Fibroblast of lung (primary cell): ENCODE results near the gene VEPH1. TPM values are rescaled to one million over a fixed set of nuclear protein-coding genes. Genes with fewer than 3 reads are reported as not detected.

Source experiments
- DNase-seq, 2 donors: peaks; one replicate each; pipeline versions ENCODE4 v3.0.0 to v3.0.0-alpha.2; 2010; ENCODE audit warnings: low read depth in 2 of 2
- H2AFZ ChIP-seq: 2 replicates; pipeline ENCODE4 v1.5.1; 2012; ENCODE audit warnings: low read length, control low read depth, inconsistent platforms
- H3K27ac ChIP-seq: 2 replicates; pipeline ENCODE4 v1.5.1; 2011; ENCODE audit warnings: low read length, control low read depth; ENCODE audit not compliant: insufficient read depth
- H3K27me3 ChIP-seq: 2 replicates; pipeline ENCODE4 v1.5.1; 2011; ENCODE audit warnings: mild to moderate bottlenecking, low read length; ENCODE audit not compliant: control insufficient read depth, insufficient read depth
- H3K36me3 ChIP-seq: 2 replicates; pipeline ENCODE4 v1.5.1; 2011; ENCODE audit warnings: low read length; ENCODE audit not compliant: control insufficient read depth, insufficient read depth
- H3K4me1 ChIP-seq: 2 replicates; pipeline ENCODE4 v1.5.1; 2011; ENCODE audit warnings: low read length; ENCODE audit not compliant: control insufficient read depth, insufficient read depth; ENCODE audit errors: extremely low read depth
- H3K4me2 ChIP-seq: 2 replicates; pipeline ENCODE4 v1.5.1; 2011; ENCODE audit warnings: low read length, control low read depth; ENCODE audit not compliant: insufficient read depth; ENCODE audit errors: extremely low read depth
- H3K4me3 ChIP-seq, 4 experiments: fragments of 200-600 bp in 1 of 4; sonication (generic) in 1 of 4; replicated peaks in 1 of 4; 2 replicates each; pipeline ENCODE4 v1.5.1; 2011 to 2016; ENCODE audit warnings: low read length in 4 of 4, low read depth in 3 of 4, mild to moderate bottlenecking in 3 of 4, control low read depth in 2 of 4, inconsistent platforms in 1 of 4, mixed read lengths in 1 of 4; ENCODE audit not compliant: insufficient read depth in 1 of 4; ENCODE audit errors: control extremely low read depth in 1 of 4
- H3K79me2 ChIP-seq: 2 replicates; pipeline ENCODE4 v1.5.1; 2012; ENCODE audit warnings: mild to moderate bottlenecking, low read length, inconsistent platforms; ENCODE audit not compliant: control insufficient read depth, insufficient read depth
- H3K9ac ChIP-seq: 2 replicates; pipeline ENCODE4 v1.5.1; 2011; ENCODE audit warnings: mild to moderate bottlenecking, low read length, control low read depth; ENCODE audit not compliant: insufficient read depth
- H3K9me3 ChIP-seq: 2 replicates; pipeline ENCODE4 v1.5.1; 2012; ENCODE audit warnings: low read depth, low read length; ENCODE audit not compliant: control insufficient read depth, insufficient read depth
- H4K20me1 ChIP-seq: 2 replicates; pipeline ENCODE4 v1.5.1; 2011; ENCODE audit warnings: low read length; ENCODE audit not compliant: control insufficient read depth, insufficient read depth; ENCODE audit errors: extremely low read depth
- EZH2 ChIP-seq: IDR thresholded peaks from 2 replicates; pipeline ENCODE4 v1.5.1; 2012; ENCODE audit warnings: low read length, control low read depth, mild to moderate bottlenecking; ENCODE audit errors: missing control alignments
- polyA plus RNA-seq, 2 donors: library from polyadenylated mRNA; depleted of rRNA in 1 of 2; stranded (reverse) in 1 of 2; unstranded in 1 of 2; fragments of >200 nt; gene quantifications; 2 replicates each; pipeline ENCODE4 v1.2.1, GENCODE V29; 2011 to 2012; ENCODE audit warnings: missing spikeins in 1 of 2
- total RNA-seq: library from RNA; depleted of rRNA; stranded (reverse); fragments of >200 nt; gene quantifications from 2 replicates; pipeline ENCODE4 v1.2.1, GENCODE V29; 2014
- TF ChIP-seq, protein P1 (sequence below), 2 donors: IDR thresholded peaks in 1 of 2; conservative IDR thresholded peaks in 1 of 2; 1 replicate in 1 of 2; 2 replicates in 1 of 2; pipeline ENCODE4 v1.5.1; 2011 to 2012; ENCODE audit warnings: low read length in 2 of 2, control low read depth in 1 of 2, inconsistent platforms in 1 of 2, low read depth in 1 of 2, mild to moderate bottlenecking in 1 of 2

VEPH1 gene
- total and polyA plus RNA-seq, 2 donors (not counting 1 experiment from before 2014, with no cell fraction given): 13.1 to 34.7 TPM

- Histone ChIP-seq H3K36me3 (no peaks in the 10 kb centered on the region), H3K27ac (no peak overlapping the region)
- DNase-seq: no peak
These were observed 13.7 kb upstream of the VEPH1 start for GRCh38 chr3:157516928-157517327.

DNA sequence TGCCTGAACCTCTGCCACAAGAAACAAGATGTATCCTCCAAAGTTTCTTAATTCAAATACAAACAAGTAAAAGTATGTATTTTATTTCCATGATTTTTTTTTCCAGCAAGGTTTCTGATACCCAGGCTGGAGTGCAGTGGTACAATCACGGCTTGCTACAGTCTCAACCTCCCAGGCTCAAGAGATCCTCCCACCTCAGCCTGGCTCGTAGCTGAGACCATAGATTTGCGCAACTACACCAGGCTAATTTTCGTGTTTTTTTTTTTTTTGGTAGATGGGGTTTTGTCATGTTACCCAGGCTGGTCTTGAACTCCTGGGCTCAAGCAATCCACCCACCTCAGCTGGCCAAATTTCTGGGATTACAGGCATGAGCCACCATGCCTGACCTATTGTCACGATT is 12.2 kb upstream of the VEPH1 start:
- no peaks in the 10 kb centered on the region for H4K20me1 ChIP-seq
- no peak overlapping the region for H2AFZ ChIP-seq
- TF ChIP-seq, protein P1, sequence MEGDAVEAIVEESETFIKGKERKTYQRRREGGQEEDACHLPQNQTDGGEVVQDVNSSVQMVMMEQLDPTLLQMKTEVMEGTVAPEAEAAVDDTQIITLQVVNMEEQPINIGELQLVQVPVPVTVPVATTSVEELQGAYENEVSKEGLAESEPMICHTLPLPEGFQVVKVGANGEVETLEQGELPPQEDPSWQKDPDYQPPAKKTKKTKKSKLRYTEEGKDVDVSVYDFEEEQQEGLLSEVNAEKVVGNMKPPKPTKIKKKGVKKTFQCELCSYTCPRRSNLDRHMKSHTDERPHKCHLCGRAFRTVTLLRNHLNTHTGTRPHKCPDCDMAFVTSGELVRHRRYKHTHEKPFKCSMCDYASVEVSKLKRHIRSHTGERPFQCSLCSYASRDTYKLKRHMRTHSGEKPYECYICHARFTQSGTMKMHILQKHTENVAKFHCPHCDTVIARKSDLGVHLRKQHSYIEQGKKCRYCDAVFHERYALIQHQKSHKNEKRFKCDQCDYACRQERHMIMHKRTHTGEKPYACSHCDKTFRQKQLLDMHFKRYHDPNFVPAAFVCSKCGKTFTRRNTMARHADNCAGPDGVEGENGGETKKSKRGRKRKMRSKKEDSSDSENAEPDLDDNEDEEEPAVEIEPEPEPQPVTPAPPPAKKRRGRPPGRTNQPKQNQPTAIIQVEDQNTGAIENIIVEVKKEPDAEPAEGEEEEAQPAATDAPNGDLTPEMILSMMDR (conservative IDR thresholded peaks at IDR 0.05 in 1 of 2, IDR thresholded peaks at IDR 0.05 in 1 of 2; ENCODE audit: low read depth in 1 of 2, low read length in 2 of 2): no peak
- TF ChIP-seq EZH2: no peak
- H3K79me2 ChIP-seq: no peaks in the 10 kb centered on the region
- no peak overlapping the region for H3K4me2 ChIP-seq
- H3K4me3 ChIP-seq: no peak overlapping the region
- no peaks in the 10 kb centered on the region for H3K27me3 ChIP-seq
- no peaks in the 10 kb centered on the region for H3K36me3 ChIP-seq
- no peaks in the 10 kb centered on the region for H3K4me1 ChIP-seq
- no peak overlapping the region for H3K9ac ChIP-seq
- no peak for DNase-seq
- H3K27ac ChIP-seq: no peak overlapping the region
- no peaks in the 10 kb centered on the region for H3K9me3 ChIP-seq

More at GRCh38 chr3:157516928-157517327, 13.7 kb upstream of the VEPH1 start:
- Histone ChIP-seq H3K27me3 (no peaks in the 10 kb centered on the region), H3K79me2 (no peaks in the 10 kb centered on the region), H4K20me1 (no peaks in the 10 kb centered on the region), H3K9me3 (no peaks in the 10 kb centered on the region), H3K4me2 (no peak overlapping the region), H2AFZ (no peak overlapping the region), H3K9ac (no peak overlapping the region), H3K4me1 (no peaks in the 10 kb centered on the region), H3K4me3 (no peak overlapping the region)
- TF ChIP-seq, protein P1 (conservative IDR thresholded peaks at IDR 0.05 in 1 of 2, IDR thresholded peaks at IDR 0.05 in 1 of 2; ENCODE audit: low read depth in 1 of 2, low read length in 2 of 2): no peak

DNA sequence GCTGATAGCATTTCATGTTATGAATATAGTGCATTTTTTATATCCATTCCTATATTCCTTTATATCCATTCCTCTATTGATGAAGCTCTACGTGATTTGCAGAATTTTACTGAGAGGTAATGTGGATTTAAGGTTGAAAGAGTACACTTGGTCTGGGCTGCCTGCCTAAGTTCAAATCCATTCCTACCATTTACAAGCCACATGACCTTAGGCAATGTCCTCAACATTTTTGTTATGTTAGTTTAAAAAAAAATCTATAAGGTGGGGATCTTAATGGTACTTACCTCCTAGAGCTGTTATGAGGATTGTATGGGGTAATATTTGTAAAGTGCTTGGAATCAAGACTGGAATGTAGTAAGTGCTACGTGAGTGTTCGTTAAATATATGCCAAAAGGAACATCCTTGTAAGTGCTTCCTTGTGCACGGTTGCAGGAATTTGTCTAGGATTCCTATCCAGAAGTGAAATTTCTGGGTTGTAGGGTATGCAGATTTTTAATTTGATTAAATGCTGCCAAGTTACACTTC is 11.2 kb upstream of the VEPH1 start:
- no peak overlapping the region for H3K9ac ChIP-seq
- no peak overlapping the region for H3K27ac ChIP-seq
- H3K9me3 ChIP-seq: no peaks in the 10 kb centered on the region
- H2AFZ ChIP-seq: no peak overlapping the region
- no peaks in the 10 kb centered on the region for H3K79me2 ChIP-seq
- no peak overlapping the region for H3K4me2 ChIP-seq
- H3K36me3 ChIP-seq: no peaks in the 10 kb centered on the region
- DNase-seq: no peak
- H3K4me1 ChIP-seq: no peaks in the 10 kb centered on the region
- H3K4me3 ChIP-seq: no peak overlapping the region
- H4K20me1 ChIP-seq: no peaks in the 10 kb centered on the region
- TF ChIP-seq, protein P1 (conservative IDR thresholded peaks at IDR 0.05 in 1 of 2, IDR thresholded peaks at IDR 0.05 in 1 of 2; ENCODE audit: low read depth in 1 of 2, low read length in 2 of 2): no peak
- no peak for TF ChIP-seq EZH2
- H3K27me3 ChIP-seq: no peaks in the 10 kb centered on the region
